ENCODE results near the gene CLEC4F.

The CLEC4F gene

DNA sequence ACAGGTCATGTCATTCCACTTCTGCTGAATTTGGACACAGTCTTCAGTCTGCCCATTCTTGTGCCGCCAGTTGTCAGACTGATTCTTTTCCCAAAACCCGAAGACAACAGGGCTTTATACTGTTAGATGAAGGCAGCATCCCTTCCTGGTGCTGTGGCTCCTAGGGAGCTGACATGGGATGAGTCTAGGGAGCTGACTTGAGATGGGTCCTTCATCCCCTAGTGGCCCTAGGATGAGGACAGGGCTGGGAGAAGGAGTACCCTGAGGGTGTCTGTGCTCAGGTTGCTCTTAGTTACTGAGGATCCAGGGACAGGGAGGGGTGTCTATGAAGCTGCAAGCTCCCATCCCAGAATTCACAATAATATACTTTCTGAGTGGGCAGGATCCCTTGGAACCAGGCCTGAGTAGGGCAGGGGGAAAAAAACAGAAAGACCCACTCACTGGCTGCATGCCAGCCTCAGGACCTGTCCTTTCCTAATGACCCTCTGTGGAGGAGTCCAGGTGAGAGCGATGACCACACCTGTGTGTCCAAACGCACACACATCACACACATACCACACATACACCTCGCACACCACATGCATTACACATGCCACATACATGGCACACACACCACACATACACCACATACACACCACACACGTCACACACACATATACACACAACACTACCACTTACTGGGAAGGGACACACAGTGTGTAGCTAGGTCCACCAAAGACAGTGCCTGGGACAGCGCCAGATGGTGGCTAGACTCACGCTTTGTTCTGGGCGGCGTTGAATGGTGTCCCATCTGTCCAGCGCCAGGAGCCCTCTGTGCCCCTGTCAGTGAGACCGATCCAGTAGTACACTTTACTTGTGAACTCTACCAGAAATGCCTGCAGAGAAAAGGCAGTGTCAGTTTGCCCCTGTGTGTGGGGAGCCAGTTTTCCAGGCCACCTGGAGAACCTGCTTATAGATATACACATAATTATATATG, 11.1 kb downstream of the CLEC4F start:
- Histone ChIP-seq H3K27me3 (replicated peaks in 2 of 5; ENCODE audit: control insufficient read depth in 4 of 5, insufficient read depth in 5 of 5, low read length in 4 of 5) (peaks cover 0 to 10% (median 4%) of the 10 kb centered on the region in 5 experiments), H3K4me1 (ENCODE audit: control extremely low read depth in 1 of 4, control insufficient read depth in 4 of 4, insufficient read depth in 4 of 4, low read length in 3 of 4) (no peaks in the 10 kb centered on the region), H3K36me3 (ENCODE audit: control insufficient read depth in 4 of 4, insufficient read depth in 4 of 4, low read length in 3 of 4) (no peaks in the 10 kb centered on the region), H3K4me3 (ENCODE audit: control insufficient read depth in 1 of 7, extremely low read depth in 1 of 7, insufficient read depth in 4 of 7, low read depth in 2 of 7, low read length in 6 of 7) (no peak overlapping the region), H3K27ac (ENCODE audit: insufficient read depth in 1 of 2, low read depth in 1 of 2, low read length in 2 of 2, poor library complexity in 1 of 2, severe bottlenecking in 2 of 2) (no peak overlapping the region), H3K9me3 (ENCODE audit: control extremely low read depth in 1 of 5, control insufficient read depth in 4 of 5, insufficient read depth in 2 of 5, low read depth in 1 of 5, low read length in 4 of 5) (no peaks in the 10 kb centered on the region)
- POLR2A ChIA-PET: no interaction called here
- WGBS (ENCODE audit: insufficient coverage): 99% methylated on average over 11 of the region's 12 CpGs
- DNase-seq: no peak
- CTCF ChIA-PET: interaction anchor here (1.0 to 1.2 kb wide), 2 partner anchors 20 to 43 kb away, joined by 3 to 4 read pairs; no protein-coding TSS in a partner anchor

DNA sequence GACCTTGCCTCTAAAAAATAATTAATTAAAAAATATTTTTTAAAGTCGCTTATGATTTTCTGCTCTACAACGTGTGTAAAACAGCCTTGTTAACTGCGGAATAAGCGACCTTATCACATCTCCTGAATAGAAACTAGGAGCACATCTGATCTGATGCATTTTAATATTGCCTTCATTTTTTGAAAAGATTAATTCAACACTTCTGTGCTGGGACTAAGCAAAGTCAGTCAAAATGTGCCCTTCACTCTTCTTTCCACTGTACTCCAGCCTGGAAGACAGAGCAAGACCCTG, 12.6 kb downstream of the CLEC4F start:
- H3K4me3 ChIP-seq (ENCODE audit: control insufficient read depth in 1 of 7, extremely low read depth in 1 of 7, insufficient read depth in 4 of 7, low read depth in 2 of 7, low read length in 6 of 7): no peak overlapping the region
- H3K27me3 ChIP-seq (replicated peaks in 2 of 5; ENCODE audit: control insufficient read depth in 4 of 5, insufficient read depth in 5 of 5, low read length in 4 of 5): peaks cover 0 to 10% (median 4%) of the 10 kb centered on the region in 5 experiments
- 100% methylated on average over 3 of the region's 4 CpGs for WGBS (ENCODE audit: insufficient coverage)
- H3K9me3 ChIP-seq (ENCODE audit: control extremely low read depth in 1 of 5, control insufficient read depth in 4 of 5, insufficient read depth in 2 of 5, low read depth in 1 of 5, low read length in 4 of 5): no peaks in the 10 kb centered on the region
- POLR2A ChIA-PET: no interaction called here
- DNase-seq: no peak
- CTCF ChIA-PET: no interaction called here
- H3K4me1 ChIP-seq (ENCODE audit: control extremely low read depth in 1 of 4, control insufficient read depth in 4 of 4, insufficient read depth in 4 of 4, low read length in 3 of 4): no peaks in the 10 kb centered on the region
- no peaks in the 10 kb centered on the region for H3K36me3 ChIP-seq (ENCODE audit: control insufficient read depth in 4 of 4, insufficient read depth in 4 of 4, low read length in 3 of 4)
- no peak overlapping the region for H3K27ac ChIP-seq (ENCODE audit: insufficient read depth in 1 of 2, low read depth in 1 of 2, low read length in 2 of 2, poor library complexity in 1 of 2, severe bottlenecking in 2 of 2)

DNA sequence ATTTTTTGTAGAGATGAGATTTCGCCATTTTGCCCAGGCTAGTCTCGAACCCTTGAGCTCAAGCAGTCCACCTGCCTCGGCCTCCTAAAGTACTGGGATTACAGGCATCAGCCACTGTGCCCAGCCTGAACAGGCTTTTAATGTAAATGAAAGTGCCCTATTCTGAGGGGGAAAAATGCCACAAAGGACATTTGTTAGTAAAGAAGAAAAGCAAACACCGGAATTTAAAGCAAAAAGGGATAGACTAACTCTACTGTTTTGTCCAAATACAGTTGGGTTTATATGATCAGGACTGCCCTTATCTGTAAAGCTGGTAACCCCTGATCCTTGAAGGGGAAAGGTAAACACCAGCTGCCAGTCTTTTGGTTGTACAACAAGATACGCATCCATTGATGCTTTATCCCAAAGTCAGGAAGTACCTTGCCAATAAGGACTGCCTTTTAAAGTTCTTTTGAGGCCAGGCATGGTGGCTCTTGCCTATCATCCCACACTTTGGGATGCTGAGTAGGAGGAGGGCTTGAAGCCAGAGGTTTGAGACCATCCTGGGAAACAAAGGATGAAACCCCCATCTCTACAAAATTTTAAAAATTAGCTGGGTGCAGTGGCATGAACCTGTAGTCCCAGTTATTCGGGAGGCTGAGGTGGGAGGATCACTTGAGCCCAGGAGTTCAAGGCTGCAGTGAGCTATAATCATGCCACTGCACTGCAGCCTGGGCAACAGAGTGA, 13.1 kb downstream of the CLEC4F start:
- DNase-seq: no peak
- no peak overlapping the region for H3K4me3 ChIP-seq (ENCODE audit: control insufficient read depth in 1 of 7, extremely low read depth in 1 of 7, insufficient read depth in 4 of 7, low read depth in 2 of 7, low read length in 6 of 7)
- H3K27ac ChIP-seq (ENCODE audit: insufficient read depth in 1 of 2, low read depth in 1 of 2, low read length in 2 of 2, poor library complexity in 1 of 2, severe bottlenecking in 2 of 2): no peak overlapping the region
- 98% methylated on average over 4 of the region's 6 CpGs for WGBS (ENCODE audit: insufficient coverage)
- ChIA-PET CTCF (no interaction called here), POLR2A (no interaction called here)
- peaks cover 0 to 10% (median 4%) of the 10 kb centered on the region in 5 experiments for H3K27me3 ChIP-seq (replicated peaks in 2 of 5; ENCODE audit: control insufficient read depth in 4 of 5, insufficient read depth in 5 of 5, low read length in 4 of 5)
- no peaks in the 10 kb centered on the region for H3K36me3 ChIP-seq (ENCODE audit: control insufficient read depth in 4 of 4, insufficient read depth in 4 of 4, low read length in 3 of 4)
- no peaks in the 10 kb centered on the region for H3K4me1 ChIP-seq (ENCODE audit: control extremely low read depth in 1 of 4, control insufficient read depth in 4 of 4, insufficient read depth in 4 of 4, low read length in 3 of 4)
- no peaks in the 10 kb centered on the region for H3K9me3 ChIP-seq (ENCODE audit: control extremely low read depth in 1 of 5, control insufficient read depth in 4 of 5, insufficient read depth in 2 of 5, low read depth in 1 of 5, low read length in 4 of 5)

DNA sequence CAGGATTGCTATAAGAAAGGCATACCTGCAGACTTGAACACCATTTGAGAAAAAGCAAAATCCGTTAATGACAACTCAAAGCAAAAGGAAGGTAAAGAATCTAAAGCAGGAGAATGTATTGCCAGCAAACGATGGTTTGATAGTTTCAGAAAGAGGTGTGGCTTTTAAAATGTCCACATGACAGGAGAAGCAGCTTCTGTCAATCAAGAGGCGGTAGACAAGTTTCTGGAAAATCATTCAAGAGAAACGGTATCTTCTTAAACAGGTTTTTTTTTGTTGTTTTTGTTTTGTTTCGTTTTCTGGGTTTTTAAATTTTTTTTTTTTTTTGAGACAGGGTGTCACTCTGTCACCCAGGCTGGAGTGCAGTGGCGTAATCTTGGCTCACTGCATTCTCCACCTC, 13.8 kb downstream of the CLEC4F start:
- ChIA-PET CTCF (interaction anchor here (2.5 kb wide), 1 partner anchor 19 kb away, joined by 6 read pairs; no protein-coding TSS in a partner anchor), POLR2A (no interaction called here)
- no peak for DNase-seq
- Histone ChIP-seq H3K4me3 (ENCODE audit: control insufficient read depth in 1 of 7, extremely low read depth in 1 of 7, insufficient read depth in 4 of 7, low read depth in 2 of 7, low read length in 6 of 7) (no peak overlapping the region), H3K4me1 (ENCODE audit: control extremely low read depth in 1 of 4, control insufficient read depth in 4 of 4, insufficient read depth in 4 of 4, low read length in 3 of 4) (no peaks in the 10 kb centered on the region), H3K27ac (ENCODE audit: insufficient read depth in 1 of 2, low read depth in 1 of 2, low read length in 2 of 2, poor library complexity in 1 of 2, severe bottlenecking in 2 of 2) (no peak overlapping the region), H3K27me3 (replicated peaks in 2 of 5; ENCODE audit: control insufficient read depth in 4 of 5, insufficient read depth in 5 of 5, low read length in 4 of 5) (peaks cover 0 to 13% (median 6%) of the 10 kb centered on the region in 5 experiments), H3K9me3 (ENCODE audit: control extremely low read depth in 1 of 5, control insufficient read depth in 4 of 5, insufficient read depth in 2 of 5, low read depth in 1 of 5, low read length in 4 of 5) (no peaks in the 10 kb centered on the region), H3K36me3 (ENCODE audit: control insufficient read depth in 4 of 4, insufficient read depth in 4 of 4, low read length in 3 of 4) (no peaks in the 10 kb centered on the region)
- WGBS (ENCODE audit: insufficient coverage): 86% methylated on average over 5 of the region's 6 CpGs

- ChIA-PET CTCF (interaction anchor here (2.5 kb wide), 1 partner anchor 18 kb away, joined by 6 read pairs; no protein-coding TSS in a partner anchor), POLR2A (no interaction called here)
- Histone ChIP-seq H3K4me1 (ENCODE audit: control extremely low read depth in 1 of 4, control insufficient read depth in 4 of 4, insufficient read depth in 4 of 4, low read length in 3 of 4) (no peaks in the 10 kb centered on the region), H3K9me3 (ENCODE audit: control extremely low read depth in 1 of 5, control insufficient read depth in 4 of 5, insufficient read depth in 2 of 5, low read depth in 1 of 5, low read length in 4 of 5) (peaks cover 0 to 2% (median 0%) of the 10 kb centered on the region in 5 experiments), H3K27me3 (replicated peaks in 2 of 5; ENCODE audit: control insufficient read depth in 4 of 5, insufficient read depth in 5 of 5, low read length in 4 of 5) (peaks cover 0 to 17% (median 4%) of the 10 kb centered on the region in 5 experiments), H3K4me3 (ENCODE audit: control insufficient read depth in 1 of 7, extremely low read depth in 1 of 7, insufficient read depth in 4 of 7, low read depth in 2 of 7, low read length in 6 of 7) (no peak overlapping the region), H3K36me3 (ENCODE audit: control insufficient read depth in 4 of 4, insufficient read depth in 4 of 4, low read length in 3 of 4) (no peaks in the 10 kb centered on the region), H3K27ac (ENCODE audit: insufficient read depth in 1 of 2, low read depth in 1 of 2, low read length in 2 of 2, poor library complexity in 1 of 2, severe bottlenecking in 2 of 2) (no peak overlapping the region)
- no peak for DNase-seq
- no CpG with 5 or more reads among the region's 5 CpGs for WGBS (ENCODE audit: insufficient coverage)
Observed at GRCh38 chr2:70806013-70806412, 14.4 kb downstream of the CLEC4F start.

GRCh38 chr2:70801607-70802263, 18.7 kb downstream of the CLEC4F start:
- ChIA-PET POLR2A (no interaction called here), CTCF (interaction anchor here (0.6 kb wide), 1 partner anchor 11 kb away, joined by 3 read pairs; no protein-coding TSS in a partner anchor)
- Histone ChIP-seq H3K9me3 (ENCODE audit: control extremely low read depth in 1 of 5, control insufficient read depth in 4 of 5, insufficient read depth in 2 of 5, low read depth in 1 of 5, low read length in 4 of 5) (peaks cover 0 to 6% (median 0%) of the 10 kb centered on the region in 5 experiments), H3K27me3 (replicated peaks in 2 of 5; ENCODE audit: control insufficient read depth in 4 of 5, insufficient read depth in 5 of 5, low read length in 4 of 5) (peaks cover 0 to 13% (median 11%) of the 10 kb centered on the region in 5 experiments), H3K27ac (ENCODE audit: insufficient read depth in 1 of 2, low read depth in 1 of 2, low read length in 2 of 2, poor library complexity in 1 of 2, severe bottlenecking in 2 of 2) (no peak overlapping the region), H3K4me3 (ENCODE audit: control insufficient read depth in 1 of 7, extremely low read depth in 1 of 7, insufficient read depth in 4 of 7, low read depth in 2 of 7, low read length in 6 of 7) (no peak overlapping the region), H3K36me3 (ENCODE audit: control insufficient read depth in 4 of 4, insufficient read depth in 4 of 4, low read length in 3 of 4) (no peaks in the 10 kb centered on the region), H3K4me1 (ENCODE audit: control extremely low read depth in 1 of 4, control insufficient read depth in 4 of 4, insufficient read depth in 4 of 4, low read length in 3 of 4) (no peaks in the 10 kb centered on the region)
- 91% methylated on average over 7 of the region's 10 CpGs for WGBS (ENCODE audit: insufficient coverage)
- no peak for DNase-seq
